HG03045 (cell line): ENCODE data around the gene PNMA6F.
"Not testable (repeated sequence)": the region's sequence is repeated elsewhere in the genome, so short reads cannot be mapped to it uniquely, and the experiment has no call there.

Experiments
- ATAC-seq: cut with Tn5 transposase; IDR thresholded peaks from one replicate; pipeline ENCODE4 v1.9.1; 2021; ENCODE audit warnings: mild to moderate bottlenecking, moderate library complexity; ENCODE audit not compliant: unreplicated experiment

PNMA6F gene

GRCh38 chrX:153336121-153336894 is 14.7 kb upstream of the PNMA6F start:
- no peak for ATAC-seq

GRCh38 chrX:153334654-153335295 is 13.2 kb upstream of the PNMA6F start:
- no peak for ATAC-seq

- peak; percentile 91 for ATAC-seq
Observed at GRCh38 chrX:153333821-153334653, 12.5 kb upstream of the PNMA6F start, which contains the start of gene ZNF275. ZNF275 (plus strand) TSS chrX:153334153; CDS start chrX:153336680, 2,527 bp downstream.

- ATAC-seq: no peak
Observed at GRCh38 chrX:153333266-153333665, 11.7 kb upstream of the PNMA6F start.

GRCh38 chrX:153327561-153327960 is 6.0 kb upstream of the PNMA6F start:
- ATAC-seq: no peak

- ATAC-seq: no peak
Observed at GRCh38 chrX:153320555-153321184, 897 bp downstream of the PNMA6F start.

- ATAC-seq: not testable (repeated sequence)
Observed at GRCh38 chrX:153320047-153320443, 1.5 kb downstream of the PNMA6F start.

- ATAC-seq: no peak
Observed at GRCh38 chrX:153319295-153320046, 2.1 kb downstream of the PNMA6F start.

GRCh38 chrX:153318811-153319210 is 2.8 kb downstream of the PNMA6F start:
- no peak for ATAC-seq

GRCh38 chrX:153317996-153318722 is 3.4 kb downstream of the PNMA6F start:
- no peak for ATAC-seq

- ATAC-seq: no peak
Observed at GRCh38 chrX:153317306-153317705, 4.3 kb downstream of the PNMA6F start.

GRCh38 chrX:153312842-153313241 is 8.7 kb downstream of the PNMA6F start:
- no peak for ATAC-seq

- ATAC-seq: no peak
Observed at GRCh38 chrX:153312041-153312440, 9.5 kb downstream of the PNMA6F start.

GRCh38 chrX:153310901-153311300 is 10.7 kb downstream of the PNMA6F start:
- no peak for ATAC-seq

- ATAC-seq: no peak
Observed at GRCh38 chrX:153307276-153308178, 14.0 kb downstream of the PNMA6F start.

GRCh38 chrX:153306527-153307115 is 14.9 kb downstream of the PNMA6F start:
- no peak for ATAC-seq

GRCh38 chrX:153305972-153306371 is 15.6 kb downstream of the PNMA6F start:
- no peak for ATAC-seq
